Left forelimb (tissue), 1 donor: ENCODE measurements around the gene NEURL1B.
A peak's percentile ranks its signal among the peaks of the same experiment; 100 is the strongest.

Source experiments
- DNase-seq: peaks from one replicate; pipeline ENCODE4 v3.0.0-alpha.2; 2018; ENCODE audit warnings: low spot score

Gene NEURL1B

GRCh38 chr5:172732201-172732865, 91.3 kb downstream of the NEURL1B start:
- DNase-seq, result no peak

DNA sequence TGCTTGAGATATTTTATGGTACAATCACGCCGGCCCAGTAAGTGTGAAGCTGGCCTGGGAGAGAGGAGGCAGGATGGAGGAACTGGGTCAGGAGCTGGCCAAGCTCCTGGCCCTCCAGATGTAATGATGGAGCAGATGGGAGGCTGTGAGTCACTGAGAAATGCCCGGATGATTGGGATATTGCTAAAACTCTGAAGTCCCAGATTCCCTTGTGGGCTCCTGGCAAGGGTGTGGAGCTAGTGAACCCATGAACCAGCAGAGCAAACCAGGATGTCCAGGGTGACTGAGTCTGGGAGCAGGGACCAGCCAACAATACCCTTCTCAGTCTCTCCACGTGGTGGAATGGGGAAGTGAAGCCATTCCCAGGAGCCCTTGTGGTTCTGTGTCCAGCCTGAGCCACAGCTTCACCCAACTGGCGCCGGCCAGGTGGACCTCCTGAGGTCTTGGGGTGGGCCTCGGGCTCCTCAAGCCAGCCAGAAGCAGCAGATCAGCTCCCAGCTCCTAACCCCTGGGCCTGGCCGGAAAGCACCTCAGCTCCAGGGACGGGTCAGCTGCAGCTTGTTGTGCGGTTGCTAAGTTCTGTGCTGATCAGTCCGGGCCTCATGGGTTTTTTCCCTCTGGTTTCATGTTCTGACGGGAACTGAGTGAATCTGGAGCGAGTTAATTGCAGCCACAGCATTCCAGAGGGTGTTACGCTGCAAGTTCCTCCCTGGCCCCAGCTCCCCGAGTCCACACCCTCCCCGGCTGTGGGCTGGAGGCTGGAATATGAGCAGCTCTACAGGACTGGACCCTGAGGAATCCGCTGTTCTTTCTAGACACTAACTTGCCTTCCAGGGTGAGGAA, 92.3 kb downstream of the NEURL1B start:
- DNase-seq, result peak; percentile 85

DNA sequence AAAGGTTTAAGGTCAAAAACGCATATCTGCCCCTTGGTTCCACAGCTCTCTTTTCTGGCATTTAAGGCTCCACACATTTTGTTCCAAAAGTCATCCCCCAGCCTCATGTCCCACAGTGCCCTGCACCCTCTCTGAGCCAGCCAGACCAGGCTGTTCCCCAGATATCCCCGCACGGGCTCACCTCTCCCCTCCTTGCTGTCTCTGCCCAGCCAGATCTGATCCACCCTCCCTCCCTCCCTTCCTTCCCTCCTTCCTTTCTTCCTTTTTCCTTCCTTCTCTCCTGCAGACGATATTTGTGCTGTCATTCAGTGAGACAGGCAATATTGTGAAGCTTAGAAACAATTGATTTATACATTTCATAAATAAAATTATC, 92.9 kb downstream of the NEURL1B start:
- no peak for DNase-seq

GRCh38 chr5:172735141-172735831, 94.2 kb downstream of the NEURL1B start:
- DNase-seq, result no peak

DNA sequence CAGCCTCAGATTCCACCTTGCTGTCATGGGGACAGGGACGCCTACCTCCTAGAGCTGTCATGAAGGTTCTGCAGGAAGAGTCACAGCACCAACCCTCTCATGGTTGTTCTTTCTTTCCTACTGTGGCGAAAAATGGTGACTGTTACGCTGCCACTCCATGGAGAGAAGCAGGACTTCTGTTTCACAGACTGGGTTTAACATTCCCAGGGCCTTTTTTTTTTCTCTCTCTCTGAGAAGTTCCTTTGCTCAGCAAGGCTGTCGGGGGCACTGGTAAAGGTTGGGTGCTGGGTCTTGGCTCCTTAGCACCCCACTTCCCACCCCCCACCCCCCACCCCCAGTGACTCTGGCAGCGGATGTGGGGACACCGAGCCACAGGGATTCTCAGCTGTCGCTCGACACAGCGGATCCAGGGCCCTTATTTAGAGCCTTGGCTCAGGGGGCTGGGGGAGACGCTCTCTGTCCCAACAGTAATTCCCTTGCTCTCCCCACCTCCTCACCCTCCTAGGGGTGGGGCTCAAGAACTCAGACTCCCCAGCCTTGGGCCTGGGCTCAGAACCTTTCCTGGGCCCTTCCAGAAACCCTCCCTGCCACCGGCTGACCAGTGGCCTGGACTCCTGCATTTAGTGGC, 95.6 kb downstream of the NEURL1B start:
- no peak for DNase-seq

- no peak for DNase-seq
These were observed 98.3 kb downstream of the NEURL1B start for GRCh38 chr5:172739375-172739774.

DNA sequence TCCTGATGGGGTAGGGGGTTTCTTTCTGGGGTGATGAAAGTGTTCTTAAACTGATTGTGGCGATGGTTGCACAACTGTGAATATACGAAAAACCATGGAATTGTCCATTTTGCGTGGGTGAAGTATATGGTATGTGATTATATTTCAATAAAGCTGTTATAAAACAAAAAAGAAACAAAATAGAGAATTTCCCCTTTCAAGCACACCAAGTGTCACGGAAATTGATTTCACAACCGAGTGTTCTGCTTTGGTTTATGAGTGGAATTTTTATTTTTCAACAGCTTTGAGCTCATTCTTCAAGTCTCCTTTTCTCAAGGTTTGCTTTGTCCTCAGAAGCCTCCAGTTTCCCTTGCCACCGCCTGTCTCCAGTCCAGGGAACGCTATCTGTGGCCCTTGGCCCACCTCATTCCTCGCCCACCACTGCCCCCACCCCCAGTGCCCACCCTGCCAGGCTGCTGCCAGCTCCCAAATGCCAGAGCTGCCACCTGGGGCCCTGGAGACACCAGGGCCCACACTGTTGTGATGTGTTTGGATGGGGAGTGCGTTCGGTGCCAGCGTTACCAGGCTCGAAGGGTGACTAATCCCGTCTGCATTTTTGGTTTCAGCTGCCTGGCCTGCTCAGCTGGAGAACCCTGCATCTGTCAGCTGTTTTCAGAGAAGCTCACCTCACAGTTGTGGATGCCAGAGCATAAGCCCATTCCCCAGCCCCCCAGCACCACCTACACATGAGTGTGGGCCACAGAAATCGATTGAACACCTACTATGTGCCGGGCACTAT, 99.6 kb downstream of the NEURL1B start:
- DNase-seq, result peak; percentile 80
